Spleen (tissue), 7 donors: ENCODE measurements around the gene KIAA0586.

Source experiments
- POLR2A ChIP-seq, 3 donors: fragments of 450-650 bp; IDR thresholded peaks; one replicate each; pipeline ENCODE4 v1.5.1; 2017; ENCODE audit warnings: antibody characterized with exemption in 3 of 3, mild to moderate bottlenecking in 1 of 3
- POLR2AphosphoS5 ChIP-seq, 3 donors: sonication (generic); formaldehyde crosslinking; IDR thresholded peaks; one replicate each; pipeline ENCODE4 v1.5.1; 2017; ENCODE audit warnings: antibody characterized with exemption in 3 of 3
- TF ChIP-seq, protein P1 (sequence below), 11 experiments: fragments of 200-600 bp in 7 of 11; fragments of 450-650 bp in 4 of 11; sonication (generic) in 4 of 11; IDR thresholded peaks in 8 of 11; conservative IDR thresholded peaks in 3 of 11; 1 replicate in 7 of 11; 2 replicates in 4 of 11; pipeline versions ENCODE4 v1.4.0 to v1.8.0; 2016 to 2021; ENCODE audit warnings: antibody characterized with exemption in 11 of 11, inconsistent platforms in 4 of 11, mild to moderate bottlenecking in 1 of 11
- donor health status: DM: no; HTN: no; CAD: no; lungs with moderate emphysema.
- donor health status: DM: no; HTN: no; CAD: no.
- donor health status: DM: no; HTN: no; CAD: no.

DNA sequence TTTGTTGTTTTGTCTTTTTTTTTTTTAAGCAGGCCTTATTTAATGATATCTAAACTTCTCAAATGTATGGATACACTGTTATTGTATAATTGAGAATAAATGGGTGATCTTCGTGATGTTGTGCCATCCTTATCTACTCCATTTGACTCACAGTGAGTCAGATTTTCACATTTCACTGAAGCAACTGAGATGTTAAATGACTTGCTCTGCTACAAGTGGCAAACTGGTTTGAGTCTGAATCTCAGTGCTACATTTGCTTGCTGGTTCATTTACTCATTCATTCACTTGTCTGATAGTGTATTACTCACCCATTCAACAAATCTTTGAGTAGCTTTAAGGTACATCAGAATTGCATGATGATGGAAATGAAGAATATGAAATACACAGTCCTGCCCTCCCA, 2.6 kb downstream of the KIAA0586 start:
- TF ChIP-seq POLR2AphosphoS5 (IDR thresholded peaks at IDR 0.05) (no peak), POLR2A (IDR thresholded peaks at IDR 0.05) (no peak)
- TF ChIP-seq, protein P1, sequence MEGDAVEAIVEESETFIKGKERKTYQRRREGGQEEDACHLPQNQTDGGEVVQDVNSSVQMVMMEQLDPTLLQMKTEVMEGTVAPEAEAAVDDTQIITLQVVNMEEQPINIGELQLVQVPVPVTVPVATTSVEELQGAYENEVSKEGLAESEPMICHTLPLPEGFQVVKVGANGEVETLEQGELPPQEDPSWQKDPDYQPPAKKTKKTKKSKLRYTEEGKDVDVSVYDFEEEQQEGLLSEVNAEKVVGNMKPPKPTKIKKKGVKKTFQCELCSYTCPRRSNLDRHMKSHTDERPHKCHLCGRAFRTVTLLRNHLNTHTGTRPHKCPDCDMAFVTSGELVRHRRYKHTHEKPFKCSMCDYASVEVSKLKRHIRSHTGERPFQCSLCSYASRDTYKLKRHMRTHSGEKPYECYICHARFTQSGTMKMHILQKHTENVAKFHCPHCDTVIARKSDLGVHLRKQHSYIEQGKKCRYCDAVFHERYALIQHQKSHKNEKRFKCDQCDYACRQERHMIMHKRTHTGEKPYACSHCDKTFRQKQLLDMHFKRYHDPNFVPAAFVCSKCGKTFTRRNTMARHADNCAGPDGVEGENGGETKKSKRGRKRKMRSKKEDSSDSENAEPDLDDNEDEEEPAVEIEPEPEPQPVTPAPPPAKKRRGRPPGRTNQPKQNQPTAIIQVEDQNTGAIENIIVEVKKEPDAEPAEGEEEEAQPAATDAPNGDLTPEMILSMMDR (IDR thresholded peaks at IDR 0.05 in 8 of 11, conservative IDR thresholded peaks at IDR 0.05 in 3 of 11), result no peak
